Fibroblast of the aortic adventitia (primary cell): ENCODE results near the gene CARD18. TPM values are rescaled to one million over a fixed set of nuclear protein-coding genes. Genes with fewer than 3 reads are reported as not detected.

Source experiments
- DNase-seq: peaks from one replicate; pipeline ENCODE4 v3.0.0-alpha.2; 2010; ENCODE audit warnings: low read depth
- H3K4me3 ChIP-seq: 2 replicates; pipeline ENCODE4 v1.5.1; 2011; ENCODE audit warnings: low read depth, mild to moderate bottlenecking, control low read depth, low read length, moderate library complexity
- CTCF ChIP-seq: IDR thresholded peaks from 2 replicates; pipeline ENCODE4 v1.5.1; 2011; ENCODE audit warnings: mild to moderate bottlenecking, low read length, control low read depth, inconsistent platforms; ENCODE audit not compliant: insufficient read depth
- total RNA-seq: library from RNA; depleted of rRNA; stranded (reverse); fragments of >200 nt; gene quantifications from 2 replicates; pipeline ENCODE4 v1.2.3, GENCODE V29; 2012; ENCODE audit warnings: low replicate concordance

The CARD18 gene
- total RNA-seq: not detected in 2 replicates

DNA sequence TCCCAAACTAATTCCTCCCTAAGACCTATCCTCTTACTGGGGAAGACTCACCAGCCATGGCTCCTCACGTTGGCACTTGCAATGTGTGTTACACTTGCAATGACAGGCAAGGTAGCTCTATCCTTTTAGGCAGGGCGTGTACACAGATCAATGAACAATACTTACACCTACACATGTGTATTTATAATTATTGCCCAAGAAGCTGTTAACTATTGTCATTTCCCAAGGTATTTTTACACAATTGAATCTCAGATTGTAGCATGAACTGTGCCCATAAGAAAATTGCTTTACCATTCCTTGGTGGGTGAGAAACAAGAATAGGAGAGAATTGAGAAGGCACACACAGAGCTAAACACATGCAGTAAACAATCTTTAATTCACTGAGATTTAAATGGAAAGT is at the start of gene CARD18:
Gene CARD18, minus strand, starts transcription at position 101 of the 400 bp plus-strand sequence. Its CDS starts 43 bp downstream, at position 58.
- no peak for DNase-seq
- TF ChIP-seq CTCF: no peak
- H3K4me3 ChIP-seq: no peak within 1 kb of the TSS

- no peak for DNase-seq
- H3K4me3 ChIP-seq: no peak overlapping the region
- TF ChIP-seq CTCF: no peak
These were observed 44.4 kb upstream of the CARD18 start for GRCh38 chr11:105183987-105184386.

DNA sequence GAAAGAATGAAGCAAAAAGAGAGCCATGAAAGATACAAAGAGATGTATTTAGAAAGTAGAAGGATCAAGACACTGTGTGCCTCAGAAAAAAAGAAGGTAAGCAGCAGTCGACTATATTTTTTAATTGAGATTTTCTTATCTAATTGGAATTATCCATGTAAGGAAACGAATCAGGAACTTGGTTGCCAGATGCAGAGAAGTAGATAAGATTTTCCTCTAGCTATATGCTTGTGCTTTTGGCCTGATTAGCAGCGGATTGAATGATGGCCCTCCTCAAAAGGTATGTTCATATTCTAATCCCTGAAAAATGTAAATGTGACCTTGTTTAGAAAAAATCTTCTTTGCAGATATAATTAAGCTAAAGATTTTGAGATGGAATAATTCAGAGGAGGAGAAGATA is 43.9 kb upstream of the CARD18 start:
- no peak for DNase-seq
- no peak for TF ChIP-seq CTCF
- no peak overlapping the region for H3K4me3 ChIP-seq

DNA sequence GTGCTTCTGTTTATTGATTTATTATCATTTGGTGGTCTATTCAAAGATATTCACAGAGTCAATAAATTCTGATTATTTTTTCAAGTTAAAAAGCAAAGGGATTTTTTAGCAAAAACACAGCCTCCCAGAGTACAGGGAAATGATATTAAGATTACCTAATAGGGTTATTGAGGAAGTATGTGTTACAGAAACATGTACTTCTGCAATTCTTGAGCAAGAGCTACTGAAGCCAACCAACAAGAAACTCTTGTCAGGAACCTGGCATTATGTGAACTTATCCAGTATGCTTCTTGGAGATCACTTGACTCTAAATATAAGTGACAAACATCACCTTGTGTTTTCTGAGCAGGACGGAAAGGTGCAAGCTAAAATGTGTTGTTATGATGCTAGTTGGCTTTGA is 42.0 kb upstream of the CARD18 start:
- peak; percentile 50 for DNase-seq
- TF ChIP-seq CTCF: no peak
- H3K4me3 ChIP-seq: no peak overlapping the region

GRCh38 chr11:105181100-105181499 is 41.5 kb upstream of the CARD18 start:
- no peak overlapping the region for H3K4me3 ChIP-seq
- DNase-seq: peak; percentile 83
- TF ChIP-seq CTCF: no peak

GRCh38 chr11:105179542-105180278 is 40.1 kb upstream of the CARD18 start:
- DNase-seq: peak; percentile 13
- TF ChIP-seq CTCF: no peak
- H3K4me3 ChIP-seq: no peak overlapping the region

GRCh38 chr11:105177658-105178057 is 38.1 kb upstream of the CARD18 start:
- TF ChIP-seq CTCF: no peak
- H3K4me3 ChIP-seq: no peak overlapping the region
- peak; percentile 89 for DNase-seq
